ENCODE measurements around the gene IFIT1. TPM values are rescaled to one million over a fixed set of nuclear protein-coding genes. Genes with fewer than 3 reads are reported as not detected.

IFIT1 gene
- total RNA-seq: 1.5 and 1.6 TPM in 2 replicates

DNA sequence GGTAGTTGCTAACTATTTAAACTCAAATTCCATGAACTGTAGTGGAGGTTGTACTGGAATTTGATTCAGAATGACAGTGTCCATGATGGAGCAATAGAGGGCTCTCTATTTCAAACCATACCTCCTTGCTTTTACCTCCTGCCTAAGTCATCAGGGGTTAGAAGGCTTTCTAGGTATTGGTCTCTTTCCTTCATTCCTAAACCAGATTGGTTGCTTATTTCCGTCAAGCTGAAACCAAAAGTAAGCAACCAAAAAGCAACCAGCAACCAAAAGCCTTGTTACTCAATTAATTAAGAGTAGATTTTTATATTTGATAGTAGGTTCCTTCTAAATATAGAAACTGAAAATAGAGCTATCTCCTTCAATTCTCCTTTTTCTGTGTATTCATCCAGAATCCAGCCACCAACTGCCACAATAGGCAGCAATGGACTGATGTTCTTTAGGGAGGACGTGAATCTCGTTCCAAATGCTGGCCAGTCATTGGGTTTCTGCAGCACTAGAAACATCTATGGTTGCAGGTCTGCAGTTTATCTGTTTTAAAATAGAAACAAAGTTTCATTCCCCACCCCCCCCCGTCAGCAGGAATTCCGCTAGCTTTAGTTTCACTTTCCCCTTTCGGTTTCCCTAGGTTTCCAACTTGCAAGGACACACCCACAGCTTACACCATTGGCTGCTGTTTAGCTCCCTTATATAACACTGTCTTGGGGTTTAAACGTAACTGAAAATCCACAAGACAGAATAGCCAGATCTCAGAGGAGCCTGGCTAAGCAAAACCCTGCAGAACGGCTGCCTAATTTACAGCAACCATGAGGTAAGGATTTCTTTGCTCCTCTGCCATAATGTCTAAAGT, at the start of gene IFIT1:
Gene IFIT1, plus strand, starts transcription at position 717 of the 850 bp plus-strand sequence. Its CDS starts 90 bp downstream, at position 807.

GRCh38 chr10:89377705-89378637, 14.5 kb upstream of the IFIT1 start, which contains the start of gene IFIT1B:
IFIT1B (plus strand) TSS chr10:89378056; CDS start chr10:89378136, 80 bp downstream.

GRCh38 chr10:89414146-89414878, 21.9 kb downstream of the IFIT1 start, which contains the start of gene IFIT5:
IFIT5 (plus strand) TSS chr10:89414568; CDS start chr10:89414799, 231 bp downstream.

Other genes starting within 250 kb of the IFIT1 start
- 0.57 and 0.80 TPM in 2 replicates for gene CH25H, start 185.3 kb upstream of the IFIT1 start, total RNA-seq
- 51.6 and 63.7 TPM in 2 replicates for gene LIPA, start 140.8 kb upstream of the IFIT1 start, total RNA-seq
- 1.7 and 2.4 TPM in 2 replicates for gene IFIT2, start 90.6 kb upstream of the IFIT1 start, total RNA-seq
- gene IFIT3, start 64.6 kb upstream of the IFIT1 start, total RNA-seq: 4.3 and 4.5 TPM in 2 replicates
- gene IFIT1B, start 14.6 kb upstream of the IFIT1 start, total RNA-seq: not detected in 2 replicates
- 4.1 and 17.0 TPM in 2 replicates for gene IFIT5, start 21.9 kb downstream of the IFIT1 start, total RNA-seq
- 0.80 TPM in 1 of 2 replicates, not detected in the other for gene SLC16A12, start 143.0 kb downstream of the IFIT1 start, total RNA-seq

All from thoracic aorta endothelial cell (primary cell).